ENCODE results near the gene KLHL35.

The KLHL35 gene

DNA sequence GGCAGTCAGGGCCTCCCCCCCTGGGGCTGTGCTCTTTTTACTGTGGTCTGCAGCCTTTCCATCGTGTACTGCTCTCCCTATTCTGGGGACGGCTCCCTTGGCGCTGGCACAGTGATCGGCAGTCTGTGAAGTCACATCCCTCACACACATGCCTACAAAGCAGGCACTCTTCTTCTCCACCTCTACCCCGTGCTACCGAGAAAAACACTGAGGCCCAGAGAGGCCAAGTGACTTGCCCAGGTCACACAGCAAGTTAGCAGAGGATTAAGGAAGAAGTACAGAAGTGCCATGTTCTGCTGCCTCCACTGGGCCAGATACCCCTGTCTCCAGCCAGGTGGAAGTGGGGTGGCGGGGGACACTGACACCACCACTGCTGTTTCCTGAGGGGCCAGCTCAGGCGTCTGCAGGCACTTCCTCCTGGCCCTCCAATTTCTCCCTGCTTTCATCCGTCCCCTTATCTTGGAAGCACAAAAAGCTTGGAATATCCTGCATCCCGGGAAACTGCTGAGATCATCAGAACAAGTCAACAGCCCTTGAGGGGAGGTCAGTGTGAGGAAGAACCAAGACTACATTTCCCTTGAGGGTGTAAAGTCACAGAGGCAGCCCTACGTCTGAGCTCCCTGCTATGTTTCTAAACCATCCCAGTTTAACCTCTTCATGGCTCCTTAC lies 30.2 kb upstream of the KLHL35 start:
- H3K4me1 Mint-ChIP-seq: peaks cover 44% of the 10 kb centered on the region
- TF ChIP-seq, protein P1, sequence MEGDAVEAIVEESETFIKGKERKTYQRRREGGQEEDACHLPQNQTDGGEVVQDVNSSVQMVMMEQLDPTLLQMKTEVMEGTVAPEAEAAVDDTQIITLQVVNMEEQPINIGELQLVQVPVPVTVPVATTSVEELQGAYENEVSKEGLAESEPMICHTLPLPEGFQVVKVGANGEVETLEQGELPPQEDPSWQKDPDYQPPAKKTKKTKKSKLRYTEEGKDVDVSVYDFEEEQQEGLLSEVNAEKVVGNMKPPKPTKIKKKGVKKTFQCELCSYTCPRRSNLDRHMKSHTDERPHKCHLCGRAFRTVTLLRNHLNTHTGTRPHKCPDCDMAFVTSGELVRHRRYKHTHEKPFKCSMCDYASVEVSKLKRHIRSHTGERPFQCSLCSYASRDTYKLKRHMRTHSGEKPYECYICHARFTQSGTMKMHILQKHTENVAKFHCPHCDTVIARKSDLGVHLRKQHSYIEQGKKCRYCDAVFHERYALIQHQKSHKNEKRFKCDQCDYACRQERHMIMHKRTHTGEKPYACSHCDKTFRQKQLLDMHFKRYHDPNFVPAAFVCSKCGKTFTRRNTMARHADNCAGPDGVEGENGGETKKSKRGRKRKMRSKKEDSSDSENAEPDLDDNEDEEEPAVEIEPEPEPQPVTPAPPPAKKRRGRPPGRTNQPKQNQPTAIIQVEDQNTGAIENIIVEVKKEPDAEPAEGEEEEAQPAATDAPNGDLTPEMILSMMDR (IDR thresholded peaks at IDR 0.05; ENCODE audit: unreplicated experiment in 3 of 3): no peak
- no peak overlapping the region for H3K4me3 Mint-ChIP-seq
- peaks cover 10% of the 10 kb centered on the region for H3K27me3 Mint-ChIP-seq (ENCODE audit: low read depth)
- H3K36me3 Mint-ChIP-seq (ENCODE audit: low read depth): no peaks in the 10 kb centered on the region
- H3K27ac Mint-ChIP-seq: peak overlapping the region; percentile 12 to 76 (median 21)
- H3K9me3 Mint-ChIP-seq: no peaks in the 10 kb centered on the region

DNA sequence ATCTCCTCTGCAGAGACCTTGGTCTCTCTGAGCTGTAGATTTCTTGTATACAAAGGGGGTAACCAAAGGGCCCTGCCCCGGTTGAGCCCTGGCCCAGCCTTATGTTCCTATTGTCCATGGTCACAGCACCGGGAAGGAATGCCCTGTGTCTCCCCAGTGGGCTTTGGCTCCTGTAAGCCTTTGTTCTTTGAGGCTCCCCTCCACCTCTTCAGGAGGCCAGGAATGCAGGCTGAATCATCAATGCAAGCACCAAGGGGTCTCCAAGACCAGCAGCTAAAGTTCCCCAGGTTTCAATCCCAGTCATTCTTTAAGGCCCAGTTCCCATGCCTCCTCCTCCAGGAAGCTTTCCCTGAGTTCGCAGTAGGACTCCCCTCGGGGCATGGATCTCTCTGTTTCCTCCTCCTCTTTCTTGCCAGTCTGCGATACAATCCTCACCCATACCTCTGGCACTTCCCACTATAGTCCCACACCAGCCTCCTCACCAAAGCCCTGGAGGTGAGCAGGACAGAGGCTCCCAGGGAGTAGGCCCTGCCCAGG lies 29.2 kb upstream of the KLHL35 start:
- no peaks in the 10 kb centered on the region for H3K36me3 Mint-ChIP-seq (ENCODE audit: low read depth)
- H3K9me3 Mint-ChIP-seq: no peaks in the 10 kb centered on the region
- no peak overlapping the region for H3K27ac Mint-ChIP-seq
- peaks cover 10% of the 10 kb centered on the region for H3K27me3 Mint-ChIP-seq (ENCODE audit: low read depth)
- TF ChIP-seq, protein P1 (IDR thresholded peaks at IDR 0.05; ENCODE audit: unreplicated experiment in 3 of 3): no peak
- peaks cover 33% of the 10 kb centered on the region for H3K4me1 Mint-ChIP-seq
- H3K4me3 Mint-ChIP-seq: no peak overlapping the region

DNA sequence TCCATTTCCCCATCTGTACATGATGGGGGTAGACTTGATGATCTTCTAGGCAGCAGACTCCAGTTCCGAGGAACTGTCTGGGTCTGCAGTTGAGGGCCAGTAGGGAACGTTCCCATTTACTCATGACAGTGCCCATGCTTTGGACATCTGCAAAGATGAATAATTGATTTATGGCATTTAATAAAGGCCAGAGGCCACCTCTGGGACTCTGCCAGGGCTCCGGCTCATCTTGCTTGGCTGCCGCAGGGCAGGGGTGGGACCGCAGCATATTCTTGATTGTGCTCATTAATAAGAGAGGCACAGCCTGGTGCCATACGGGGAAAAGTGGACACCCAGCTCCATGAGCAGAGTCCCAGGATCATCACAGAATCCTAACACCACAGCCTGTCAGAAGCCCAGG lies 28.1 kb upstream of the KLHL35 start:
- Mint-ChIP-seq H3K36me3 (ENCODE audit: low read depth) (no peaks in the 10 kb centered on the region), H3K27me3 (ENCODE audit: low read depth) (peaks cover 9% of the 10 kb centered on the region), H3K9me3 (no peaks in the 10 kb centered on the region), H3K4me3 (no peak overlapping the region), H3K27ac (peak overlapping the region in 1 of 3 experiments; percentile 44), H3K4me1 (peaks cover 23% of the 10 kb centered on the region)
- TF ChIP-seq, protein P1 (IDR thresholded peaks at IDR 0.05; ENCODE audit: unreplicated experiment in 3 of 3): no peak

DNA sequence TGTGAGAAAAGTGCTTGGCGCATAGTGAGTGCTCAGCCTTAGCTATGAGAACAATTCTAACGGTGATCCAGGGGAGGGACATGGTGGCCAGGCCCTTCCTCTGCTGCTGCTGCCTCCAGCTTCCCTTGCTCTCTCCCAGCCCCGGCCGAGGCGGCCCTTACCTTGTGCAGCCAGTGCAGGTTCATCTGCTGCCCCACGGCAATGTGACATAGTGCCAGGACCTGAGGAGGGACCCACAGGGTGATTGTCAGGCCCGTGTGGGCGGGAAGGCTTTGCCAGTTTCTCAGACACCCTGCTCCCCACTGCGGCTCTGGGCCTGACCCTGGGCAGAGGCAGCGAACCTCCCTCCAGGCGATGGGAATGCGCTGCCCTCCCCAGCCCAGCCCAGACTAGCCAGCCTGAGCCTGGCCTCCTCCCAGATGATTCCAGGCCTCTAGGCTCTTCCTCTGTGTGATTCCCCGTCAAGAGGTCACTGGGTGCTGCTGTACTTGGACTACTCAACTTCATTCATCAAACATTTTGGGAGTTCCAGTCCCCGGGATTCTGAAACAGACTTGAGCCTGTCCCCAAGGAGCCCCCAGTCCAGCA lies 23.7 kb upstream of the KLHL35 start:
- Mint-ChIP-seq H3K27me3 (ENCODE audit: low read depth) (peaks cover 23% of the 10 kb centered on the region), H3K27ac (no peak overlapping the region), H3K9me3 (no peaks in the 10 kb centered on the region), H3K4me1 (peaks cover 10% of the 10 kb centered on the region), H3K36me3 (ENCODE audit: low read depth) (no peaks in the 10 kb centered on the region), H3K4me3 (no peak overlapping the region)
- TF ChIP-seq, protein P1 (IDR thresholded peaks at IDR 0.05; ENCODE audit: unreplicated experiment in 3 of 3): no peak

DNA sequence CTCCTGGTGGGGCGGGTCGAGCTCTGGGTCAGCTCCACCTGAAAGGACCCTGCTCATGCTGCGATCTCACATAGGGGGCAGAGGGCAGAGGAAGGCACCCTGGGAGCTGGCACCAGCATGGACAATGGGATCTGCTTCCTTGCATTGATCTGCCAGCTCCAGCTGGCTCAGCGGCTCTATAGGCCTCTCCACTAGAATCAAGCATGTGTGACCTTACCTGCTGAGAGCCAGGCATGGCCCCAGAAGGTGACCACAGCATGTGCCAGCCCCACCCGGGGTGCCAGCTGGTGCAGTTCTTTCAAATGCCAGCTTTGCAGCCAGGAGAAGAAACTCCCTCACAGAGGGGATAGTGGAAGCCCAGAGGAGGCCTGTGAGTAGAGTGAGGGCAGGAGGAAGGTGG lies 22.0 kb upstream of the KLHL35 start:
- H3K27me3 Mint-ChIP-seq (ENCODE audit: low read depth): peaks cover 28% of the 10 kb centered on the region
- no peaks in the 10 kb centered on the region for H3K9me3 Mint-ChIP-seq
- H3K27ac Mint-ChIP-seq: no peak overlapping the region
- no peak overlapping the region for H3K4me3 Mint-ChIP-seq
- no peaks in the 10 kb centered on the region for H3K36me3 Mint-ChIP-seq (ENCODE audit: low read depth)
- TF ChIP-seq, protein P1 (IDR thresholded peaks at IDR 0.05; ENCODE audit: unreplicated experiment in 3 of 3): no peak
- peaks cover 10% of the 10 kb centered on the region for H3K4me1 Mint-ChIP-seq
